Hematopoietic multipotent progenitor cell treated with erythropoietin and hydrocortisone succinate and interleukin-3 and kit ligand, for 17 days (in vitro differentiated cells): ENCODE measurements around the gene DYRK1A.
"Not testable (repeated sequence)": the region's sequence is repeated elsewhere in the genome, so short reads cannot be mapped to it uniquely, and the experiment has no call there.

Source experiments
- DNase-seq: peaks from one replicate; pipeline ENCODE4 v3.0.0-alpha.2; 2015; ENCODE audit warnings: low spot score

DYRK1A gene

GRCh38 chr21:37484535-37485474 lies 118.2 kb downstream of the DYRK1A start:
- DNase-seq, result no peak

DNA sequence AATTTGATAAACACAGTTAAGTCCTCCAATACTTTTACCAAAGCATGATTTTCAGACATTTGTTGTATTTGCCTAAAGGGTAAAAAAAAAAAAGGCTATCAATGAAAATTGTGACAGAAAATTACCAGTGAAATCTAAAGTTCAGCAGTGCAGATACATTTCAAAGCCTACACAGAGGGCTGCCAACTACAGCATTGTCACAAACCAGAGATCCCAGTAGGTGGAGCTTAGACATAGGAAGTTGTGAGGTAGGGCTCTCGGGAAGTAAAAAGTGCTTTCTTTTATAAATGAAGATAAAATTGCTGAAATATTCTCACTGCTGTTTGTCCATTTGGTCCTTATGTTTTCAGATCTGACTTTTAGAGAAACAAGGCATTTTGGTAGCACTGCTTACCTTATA lies 123.0 kb downstream of the DYRK1A start:
- DNase-seq, result no peak

DNA sequence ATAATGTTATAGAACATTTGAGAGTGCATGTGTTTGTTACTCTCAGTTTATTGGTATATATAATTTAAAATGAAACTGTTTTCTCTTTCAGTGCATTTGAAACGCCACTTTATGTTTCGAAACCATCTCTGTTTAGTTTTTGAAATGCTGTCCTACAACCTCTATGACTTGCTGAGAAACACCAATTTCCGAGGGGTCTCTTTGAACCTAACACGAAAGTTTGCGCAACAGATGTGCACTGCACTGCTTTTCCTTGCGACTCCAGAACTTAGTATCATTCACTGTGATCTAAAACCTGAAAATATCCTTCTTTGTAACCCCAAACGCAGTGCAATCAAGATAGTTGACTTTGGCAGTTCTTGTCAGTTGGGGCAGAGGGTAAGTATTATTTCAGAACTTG lies 123.5 kb downstream of the DYRK1A start:
- no peak for DNase-seq

GRCh38 chr21:37496972-37497371 lies 130.4 kb downstream of the DYRK1A start:
- DNase-seq, result peak; percentile 39

DNA sequence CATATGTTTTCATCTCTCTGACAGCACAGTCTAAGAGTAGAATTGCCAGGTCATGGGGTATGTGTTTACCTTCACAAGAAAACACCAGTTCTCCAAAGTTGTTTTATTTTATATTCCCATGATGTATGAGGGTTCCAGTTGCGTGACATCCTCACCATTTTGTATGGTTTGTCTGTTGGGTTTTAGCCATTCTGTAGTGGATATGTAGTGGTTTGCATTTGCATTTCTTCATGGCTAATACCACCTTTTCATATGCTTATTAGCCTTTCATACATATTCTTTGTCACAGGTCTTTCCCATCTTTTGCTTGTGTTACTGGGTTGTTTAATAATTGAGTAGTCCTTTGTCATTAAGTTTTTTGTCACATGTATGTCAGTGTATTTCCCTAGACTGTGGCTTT lies 132.1 kb downstream of the DYRK1A start:
- DNase-seq, result no peak

DNA sequence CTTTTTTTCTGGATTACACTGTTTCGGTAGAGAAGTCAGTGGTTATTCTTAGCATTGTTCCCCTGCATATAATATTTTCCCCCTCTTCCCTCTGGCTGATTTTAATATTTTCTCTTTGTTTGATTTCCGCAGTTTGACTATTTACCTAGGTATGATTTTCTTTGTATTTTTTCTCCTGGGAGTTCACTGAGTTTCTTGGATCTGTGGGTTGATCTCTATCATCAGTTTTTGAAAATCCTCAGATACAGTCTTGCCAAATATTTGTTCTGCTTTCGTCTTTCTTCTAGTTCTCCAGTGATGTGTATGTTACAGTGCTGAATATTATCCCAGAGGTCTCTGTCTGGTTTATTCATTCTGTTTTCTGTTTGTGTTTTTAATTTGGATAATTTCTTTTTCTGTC lies 136.4 kb downstream of the DYRK1A start:
- DNase-seq, result no peak

- DNase-seq, result no peak
These were observed 137.4 kb downstream of the DYRK1A start for GRCh38 chr21:37503848-37504467.

- DNase-seq, result no peak
These were observed 139.4 kb downstream of the DYRK1A start for GRCh38 chr21:37505963-37506362.

GRCh38 chr21:37507716-37508115 lies 141.1 kb downstream of the DYRK1A start:
- no peak for DNase-seq

DNA sequence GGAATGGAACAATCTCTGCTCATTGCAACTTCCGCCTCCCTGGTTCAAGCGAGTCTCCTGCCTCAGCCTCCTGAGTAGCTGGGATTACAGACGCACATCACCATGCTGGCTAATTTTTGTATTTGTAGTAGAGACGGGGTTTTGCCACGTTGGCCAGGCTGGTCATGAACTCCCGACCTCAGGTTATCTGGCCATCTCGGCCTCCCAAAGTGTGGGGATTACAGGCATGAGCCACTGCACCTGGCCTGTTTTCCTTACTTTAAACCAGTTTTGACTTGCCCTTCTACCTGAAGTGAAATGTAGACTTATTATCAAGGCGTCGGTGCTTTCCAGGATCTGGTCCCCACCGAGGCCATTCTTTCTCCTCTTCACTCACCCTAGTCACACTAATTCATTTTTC lies 141.8 kb downstream of the DYRK1A start:
- DNase-seq, result no peak

DNA sequence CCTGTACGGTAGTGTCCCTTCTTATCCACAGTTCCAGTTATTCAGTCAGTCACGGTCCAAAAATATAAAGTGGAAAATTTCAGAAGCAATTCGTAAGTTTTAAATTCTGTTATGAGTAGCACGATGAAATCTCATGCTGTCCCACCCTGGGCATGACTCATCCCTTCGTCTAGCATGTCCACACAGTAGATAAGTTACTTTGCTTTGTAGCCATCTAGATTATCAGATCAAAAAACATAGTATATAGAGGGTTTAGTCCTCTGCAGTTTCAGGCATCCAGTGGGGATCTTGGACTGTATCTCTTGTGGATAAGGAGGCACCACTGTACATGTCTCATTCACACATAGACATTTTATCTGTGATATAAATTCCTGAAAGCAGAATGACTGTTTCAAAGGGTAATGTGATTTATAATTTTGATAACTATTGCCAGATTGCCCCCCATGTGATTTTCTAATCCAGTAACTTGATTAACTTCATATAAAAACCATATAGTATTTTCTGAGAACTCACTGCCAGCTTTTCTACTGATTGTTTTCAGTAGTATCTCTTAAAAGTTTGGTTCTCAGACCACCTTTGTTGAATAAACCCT lies 143.3 kb downstream of the DYRK1A start:
- peak; percentile 20 for DNase-seq

DNA sequence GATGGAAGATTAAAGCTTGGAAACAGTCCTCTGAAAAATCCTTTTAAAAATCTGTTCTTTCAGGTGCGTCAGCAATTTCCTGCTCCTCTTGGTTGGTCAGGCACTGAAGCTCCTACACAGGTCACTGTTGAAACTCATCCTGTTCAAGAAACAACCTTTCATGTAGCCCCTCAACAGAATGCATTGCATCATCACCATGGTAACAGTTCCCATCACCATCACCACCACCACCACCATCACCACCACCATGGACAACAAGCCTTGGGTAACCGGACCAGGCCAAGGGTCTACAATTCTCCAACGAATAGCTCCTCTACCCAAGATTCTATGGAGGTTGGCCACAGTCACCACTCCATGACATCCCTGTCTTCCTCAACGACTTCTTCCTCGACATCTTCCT lies 145.3 kb downstream of the DYRK1A start:
- DNase-seq, result no peak

DNA sequence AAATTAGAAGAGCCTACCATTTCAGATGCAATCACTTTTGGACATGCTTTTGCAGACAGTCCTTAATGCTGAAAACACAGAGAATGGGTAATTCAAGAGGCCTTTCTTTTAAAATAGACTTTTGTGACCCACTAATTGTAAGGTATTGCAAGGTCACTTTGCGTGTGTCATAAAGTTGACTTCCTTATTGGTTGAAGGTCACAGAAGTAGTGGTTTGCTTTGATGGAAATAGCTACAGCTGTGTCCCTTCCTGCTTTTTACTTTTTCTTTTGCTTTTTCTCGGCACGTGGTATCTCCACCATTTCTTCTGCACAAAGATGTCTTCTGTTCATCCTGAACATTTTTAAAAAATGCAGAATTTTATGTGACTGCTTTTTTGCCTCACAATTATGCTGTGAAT lies 146.8 kb downstream of the DYRK1A start:
- no peak for DNase-seq

DNA sequence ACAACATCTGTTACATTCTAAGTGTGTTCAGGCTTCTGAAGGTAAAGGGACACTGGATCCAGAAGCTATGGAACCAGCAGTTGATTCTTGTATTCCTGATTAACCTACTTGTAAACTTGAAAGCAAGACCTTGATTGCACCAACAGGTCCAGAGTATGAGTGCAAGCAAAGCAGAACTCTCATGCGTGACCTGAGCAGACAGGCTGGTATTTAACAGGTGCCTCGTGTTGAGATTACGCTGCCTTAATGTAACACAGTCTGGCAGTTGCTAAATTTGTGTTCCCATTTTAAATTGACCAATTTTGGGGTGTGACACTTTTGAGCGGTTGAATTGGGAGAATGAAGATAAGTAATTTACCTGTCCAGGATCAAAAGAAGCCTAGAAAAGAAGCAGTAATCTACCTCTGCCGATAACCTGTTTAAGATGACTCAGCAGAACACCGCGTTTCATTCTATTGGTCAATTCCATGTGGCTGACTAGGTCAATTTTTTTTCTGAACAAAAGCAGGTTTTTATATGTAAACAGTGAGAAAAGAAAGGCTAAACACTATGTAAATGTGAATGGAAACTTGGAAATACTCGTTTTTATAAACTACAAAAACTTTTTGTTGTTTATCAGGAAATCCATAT lies 147.6 kb downstream of the DYRK1A start:
- no peak for DNase-seq

DNA sequence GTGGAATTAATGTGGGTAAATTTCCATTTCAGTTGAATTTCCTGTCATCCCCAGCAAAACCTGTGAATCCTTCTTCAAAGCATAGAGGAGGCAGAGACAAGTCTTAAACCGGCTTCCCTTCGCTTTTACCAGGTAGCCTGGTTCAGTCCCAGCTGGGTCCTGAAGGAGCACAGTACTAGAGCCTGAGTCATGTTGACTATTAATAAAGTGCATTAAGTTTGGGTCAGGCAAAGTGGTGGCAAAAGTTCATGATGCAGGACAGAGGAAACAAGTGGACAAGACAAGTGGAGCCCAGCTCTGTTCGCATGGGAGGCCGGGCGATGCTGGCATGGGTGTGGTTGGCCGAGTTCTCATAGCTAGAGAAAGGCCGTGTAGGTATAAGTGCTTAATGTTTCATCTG lies 150.4 kb downstream of the DYRK1A start:
- no peak for DNase-seq

- no peak for DNase-seq
These were observed 154.2 kb downstream of the DYRK1A start for GRCh38 chr21:37520801-37521200.

DNA sequence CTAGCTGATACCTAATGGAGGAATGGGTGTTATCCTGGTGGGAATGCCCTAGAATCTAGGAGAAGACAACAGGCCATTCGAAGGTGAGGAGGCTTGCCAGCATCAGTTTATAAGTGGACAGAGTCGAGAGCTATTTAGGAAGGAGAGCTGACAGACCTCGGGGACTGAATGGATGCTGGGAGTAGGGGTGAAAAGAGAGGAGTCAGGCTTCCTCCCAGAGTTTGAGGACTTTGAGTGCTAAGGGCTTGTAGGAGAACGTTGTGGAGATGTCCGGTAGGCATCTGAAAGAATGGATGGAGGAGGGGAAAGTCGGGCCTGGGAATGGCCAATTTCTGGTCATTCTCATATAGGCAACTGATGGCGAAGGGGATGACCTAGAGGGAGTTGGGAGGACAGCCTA lies 155.1 kb downstream of the DYRK1A start:
- no peak for DNase-seq

DNA sequence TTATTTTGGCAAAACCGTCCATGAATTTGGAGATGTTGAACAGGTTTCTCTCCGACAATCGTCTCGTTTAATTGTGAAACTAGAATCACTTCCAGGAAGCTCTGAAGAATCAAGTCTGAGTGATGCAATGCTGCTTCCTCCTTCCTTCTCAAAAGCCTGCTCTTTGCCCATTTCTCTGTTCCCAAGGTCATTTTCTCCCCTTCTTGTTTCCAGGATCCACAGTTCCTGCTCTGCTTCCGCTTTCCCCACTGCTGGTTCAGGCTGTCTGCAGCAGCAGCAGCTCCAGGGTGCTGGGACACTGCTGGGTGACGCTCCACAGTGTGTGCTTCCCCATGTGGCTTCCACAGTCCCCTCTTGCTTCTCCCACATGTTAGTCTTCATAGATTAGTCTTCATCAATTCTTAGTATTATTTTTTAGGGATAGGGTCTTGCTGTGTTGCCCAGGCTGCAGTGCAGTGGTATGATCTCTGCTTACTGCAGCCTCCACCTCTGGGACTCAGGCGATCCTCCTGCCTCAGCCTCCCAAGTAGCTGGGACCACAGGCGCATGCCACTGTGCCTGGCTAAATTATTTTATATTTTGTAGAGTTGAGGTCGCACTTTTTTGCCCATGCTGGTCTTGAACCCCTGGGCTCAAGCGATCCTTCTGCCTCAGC lies 156.2 kb downstream of the DYRK1A start:
- DNase-seq, result no peak

- not testable (repeated sequence) for DNase-seq
These were observed 158.4 kb downstream of the DYRK1A start for GRCh38 chr21:37524944-37525343.

DNA sequence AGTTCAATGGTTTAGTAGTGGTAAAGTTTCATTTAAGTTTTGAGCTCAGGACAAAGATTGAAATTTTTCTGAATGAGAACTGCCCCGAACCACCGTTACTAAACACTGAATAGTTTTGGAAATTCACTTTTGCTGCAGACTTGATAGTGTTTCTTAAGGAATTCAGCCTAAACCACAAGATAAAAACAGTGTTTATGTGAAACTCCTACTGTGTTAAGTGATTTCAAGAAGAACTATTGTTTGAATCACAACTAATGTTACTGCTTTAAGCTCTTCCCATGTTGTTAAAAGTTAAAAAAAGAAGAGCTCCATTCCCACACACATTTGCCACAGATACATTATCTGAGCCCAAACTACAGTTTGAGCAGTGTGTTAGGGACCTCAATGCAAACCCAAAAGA lies 159.2 kb downstream of the DYRK1A start:
- no peak for DNase-seq

- no peak for DNase-seq
These were observed 160.5 kb downstream of the DYRK1A start for GRCh38 chr21:37527103-37527502.

GRCh38 chr21:37527716-37528115 lies 161.1 kb downstream of the DYRK1A start:
- DNase-seq, result no peak
